HG03175 (cell line): Measurements from ENCODE around the gene GLRX5.

ENCODE experiments used
- ATAC-seq: cut with Tn5 transposase; IDR thresholded peaks from one replicate; pipeline ENCODE4 v1.9.1; 2021; ENCODE audit warnings: mild to moderate bottlenecking, moderate library complexity; ENCODE audit not compliant: unreplicated experiment

GLRX5 gene

GRCh38 chr14:95515596-95516552 lies 19.0 kb upstream of the GLRX5 start:
- ATAC-seq = peak; percentile 81

DNA sequence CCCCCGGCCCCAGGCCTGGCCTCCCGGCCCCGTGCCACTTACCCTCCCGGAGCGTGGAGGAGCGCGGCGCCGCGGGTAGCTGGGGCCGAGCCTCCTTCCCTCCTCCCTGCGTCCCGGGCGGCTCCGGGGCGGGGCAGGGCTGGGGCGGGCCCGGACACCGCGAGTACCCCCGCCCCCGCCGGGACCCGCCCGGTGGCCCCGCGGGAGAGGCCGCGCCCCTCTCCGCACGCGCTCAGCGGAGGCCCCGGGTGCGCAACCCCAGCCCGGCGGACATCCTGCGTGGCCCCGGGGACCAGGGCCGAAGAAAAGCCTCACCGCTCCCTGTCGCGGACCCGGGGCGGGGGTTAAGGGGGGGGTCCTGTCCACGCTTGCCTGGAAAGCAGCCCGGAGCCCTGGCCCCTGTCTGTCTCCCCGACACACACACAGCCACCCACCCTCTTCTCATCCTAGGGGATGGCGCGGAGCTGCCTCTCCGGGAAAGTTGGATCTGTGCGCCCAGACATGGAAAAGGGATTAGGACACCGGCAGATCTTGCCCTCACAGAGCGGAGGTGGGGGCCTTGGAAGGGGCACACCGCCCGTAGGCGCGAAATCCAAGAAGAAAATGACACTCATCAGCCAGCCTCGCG lies 18.2 kb upstream of the GLRX5 start, which contains the start of gene SYNE3:
SYNE3 (minus strand) TSS at position 97 of the 628 bp plus-strand sequence. CDS start 40,829 bp downstream, outside the sequence.
- ATAC-seq = peak; percentile 32

- ATAC-seq = no peak
Observed at GRCh38 chr14:95518045-95518751, 16.7 kb upstream of the GLRX5 start.

DNA sequence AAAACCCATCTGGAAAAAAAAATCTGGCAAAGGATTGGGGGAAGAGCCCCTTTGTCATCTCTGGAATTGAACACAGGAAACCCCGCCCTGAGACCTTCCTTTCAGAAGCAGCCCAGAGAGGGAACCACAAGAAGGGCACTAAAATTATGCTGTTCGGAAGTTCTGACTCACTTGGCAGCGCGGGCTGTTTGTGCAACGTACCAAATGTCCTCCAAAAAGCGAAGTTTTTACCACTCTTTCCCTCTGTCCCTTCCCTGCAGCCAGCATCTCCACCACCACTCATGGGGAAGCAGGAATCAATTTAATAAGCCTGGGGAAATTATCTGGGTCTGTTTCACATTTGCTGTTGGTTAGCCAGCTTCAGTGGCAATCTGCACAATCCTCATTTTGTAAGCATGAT lies 15.2 kb upstream of the GLRX5 start:
- ATAC-seq = no peak

- ATAC-seq = no peak
Observed at GRCh38 chr14:95520346-95520745, 14.5 kb upstream of the GLRX5 start.

DNA sequence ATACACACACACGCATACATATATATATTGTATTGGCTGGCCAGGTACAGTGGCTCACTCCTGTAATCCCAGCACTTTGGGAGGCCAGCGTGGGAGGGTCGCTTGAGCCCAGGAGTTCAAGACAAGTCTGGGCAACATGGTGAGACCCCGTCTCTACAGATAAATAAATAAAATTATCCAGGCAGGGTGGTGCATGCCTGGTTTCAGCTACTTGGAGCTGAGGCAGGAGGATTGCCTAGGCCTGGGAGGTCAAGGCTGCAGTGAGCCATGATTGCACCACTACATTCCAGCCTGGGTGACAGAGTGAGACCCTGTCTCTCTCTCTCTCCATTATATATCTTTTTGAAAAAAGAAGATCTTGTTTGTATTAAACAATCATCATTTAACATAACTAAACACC lies 13.8 kb upstream of the GLRX5 start:
- ATAC-seq = no peak

- ATAC-seq = no peak
Observed at GRCh38 chr14:95522116-95522515, 12.7 kb upstream of the GLRX5 start.

DNA sequence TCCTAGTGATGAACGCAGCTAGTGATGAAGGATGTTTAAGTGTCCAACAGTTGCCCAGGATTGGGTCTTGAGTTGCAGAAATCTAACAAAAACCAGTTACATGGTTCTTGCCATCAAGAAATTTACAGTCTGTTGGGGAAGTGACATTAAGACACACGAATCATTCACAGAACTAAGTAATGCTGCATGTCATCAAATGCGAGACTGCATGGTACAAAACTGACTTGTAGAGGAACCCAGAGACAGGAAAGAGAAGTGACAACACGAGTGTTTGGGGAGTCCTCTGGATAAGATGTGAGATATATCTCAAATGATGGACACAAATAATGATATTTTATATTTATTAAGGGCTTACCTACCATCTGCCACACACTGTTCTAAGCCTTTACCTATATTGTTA lies 12.3 kb upstream of the GLRX5 start:
- no peak for ATAC-seq

- ATAC-seq = no peak
Observed at GRCh38 chr14:95523051-95523814, 11.6 kb upstream of the GLRX5 start.

GRCh38 chr14:95523815-95524448 lies 10.9 kb upstream of the GLRX5 start:
- no peak for ATAC-seq

DNA sequence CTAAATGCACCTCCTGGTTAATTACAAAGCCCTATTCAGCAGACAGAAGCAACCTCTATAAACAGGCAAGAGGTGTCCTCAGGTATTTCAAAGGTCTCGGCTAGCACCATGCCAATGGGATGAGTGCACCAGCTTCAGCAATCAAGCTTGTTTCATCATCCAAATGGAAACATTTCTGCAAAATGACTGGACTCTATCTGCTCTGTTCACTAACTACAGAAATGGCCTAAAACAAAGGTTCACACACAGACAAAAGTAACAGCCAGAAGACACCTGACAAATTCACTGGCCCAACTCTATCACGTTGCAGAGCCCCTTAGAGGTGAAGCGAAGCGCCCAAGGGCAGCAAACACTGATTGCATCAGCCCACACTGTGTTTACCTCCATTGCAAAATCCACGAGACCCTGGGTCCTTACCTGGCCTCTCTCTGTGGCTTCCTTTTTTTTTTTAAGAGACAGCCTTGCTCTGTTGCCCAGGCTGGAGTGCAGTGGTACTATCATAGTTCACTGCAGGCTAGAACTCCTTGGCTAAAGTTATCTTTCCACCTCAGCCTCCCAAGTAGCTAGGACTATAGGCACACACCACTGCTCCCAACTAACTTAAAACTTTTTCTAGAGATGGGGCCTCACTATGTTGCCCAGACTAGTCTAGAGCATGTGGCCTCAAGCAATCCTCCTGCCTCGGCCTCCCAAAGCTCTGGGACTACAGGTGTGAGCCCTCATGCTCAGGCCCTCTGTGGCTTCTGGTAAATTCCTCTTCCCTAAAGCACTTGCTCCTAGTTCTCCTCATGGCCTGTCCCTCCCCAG lies 9.9 kb upstream of the GLRX5 start:
- no peak for ATAC-seq

DNA sequence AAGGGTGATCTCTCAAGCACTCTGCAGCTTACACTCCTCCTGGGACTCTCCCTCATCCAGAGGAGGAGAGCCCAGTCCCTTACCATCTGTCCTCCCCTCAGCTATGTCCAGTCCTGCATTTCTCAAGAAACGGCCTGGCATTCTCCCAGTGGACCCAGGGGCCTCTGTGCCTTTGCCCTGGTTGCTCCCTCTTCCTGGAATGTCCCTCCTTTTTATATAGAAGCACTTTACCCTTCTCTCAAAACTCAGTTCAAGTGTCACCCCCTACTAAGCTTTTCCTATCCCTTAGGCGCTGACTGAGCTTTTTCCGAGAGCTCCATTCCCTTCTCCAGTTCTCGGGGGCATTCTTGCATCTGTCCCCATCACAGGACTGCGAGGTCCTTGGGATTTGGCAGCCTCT lies 8.9 kb upstream of the GLRX5 start:
- ATAC-seq = no peak

DNA sequence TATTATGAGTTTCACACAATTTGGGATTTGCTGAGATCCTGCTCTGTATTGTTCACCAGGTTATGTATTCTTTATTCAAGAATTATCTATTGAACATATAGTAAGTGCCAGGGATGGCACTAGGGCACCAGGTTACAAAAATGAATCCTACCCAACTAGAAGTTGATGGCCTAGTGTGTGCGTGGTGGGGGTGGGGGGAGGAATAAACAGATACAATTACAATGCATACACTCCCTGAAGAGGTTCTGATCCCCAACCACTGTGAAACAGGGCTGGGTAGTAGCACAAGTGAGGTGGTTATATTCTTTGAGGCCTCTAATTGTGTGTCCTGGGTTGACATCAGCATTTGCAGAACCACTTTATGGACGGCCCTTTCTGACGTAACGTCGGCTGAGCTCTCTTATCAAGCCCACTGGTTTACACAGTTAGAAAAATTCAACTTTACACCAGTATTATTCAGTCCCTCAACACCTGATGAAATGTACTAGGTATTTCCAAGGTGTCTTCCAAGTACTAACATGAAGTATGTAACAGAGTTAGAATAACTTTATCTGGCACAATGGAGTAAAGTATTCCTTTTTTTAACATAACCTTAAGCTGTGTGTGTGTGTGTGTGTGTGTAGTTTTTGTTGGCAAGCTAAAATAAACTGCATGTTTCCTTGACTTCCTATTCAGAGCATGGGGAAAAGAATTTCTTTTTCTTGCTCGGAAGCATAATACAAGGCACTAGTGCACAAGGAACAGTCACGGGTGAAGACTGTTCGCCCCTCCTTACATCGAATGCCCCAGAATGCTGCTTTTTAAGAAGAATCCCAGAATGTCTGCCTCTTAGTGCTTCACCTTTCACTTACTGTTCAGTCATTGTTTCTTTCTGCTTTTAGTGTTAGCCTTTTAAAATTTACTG lies 8.1 kb upstream of the GLRX5 start:
- no peak for ATAC-seq

- no peak for ATAC-seq
Observed at GRCh38 chr14:95527387-95528002, 7.4 kb upstream of the GLRX5 start.

DNA sequence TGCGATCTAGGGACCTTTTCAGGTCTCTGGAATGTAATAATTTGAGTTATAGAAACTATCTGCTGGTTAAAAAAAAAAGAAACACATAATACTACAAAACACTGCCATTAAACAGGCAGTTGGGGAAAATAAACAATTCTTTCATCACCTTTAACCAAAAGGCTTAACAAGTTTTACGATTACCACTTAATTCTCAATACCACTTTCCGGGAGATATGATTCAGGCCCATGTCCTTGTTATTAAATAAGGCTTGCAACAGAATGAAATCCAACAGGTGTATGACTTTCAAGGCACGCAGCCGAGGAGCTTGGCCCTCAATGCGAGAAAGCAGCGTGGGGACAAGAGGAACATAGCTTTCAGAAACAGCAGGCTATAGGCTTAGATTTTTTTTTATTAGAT lies 5.6 kb upstream of the GLRX5 start:
- ATAC-seq = no peak

DNA sequence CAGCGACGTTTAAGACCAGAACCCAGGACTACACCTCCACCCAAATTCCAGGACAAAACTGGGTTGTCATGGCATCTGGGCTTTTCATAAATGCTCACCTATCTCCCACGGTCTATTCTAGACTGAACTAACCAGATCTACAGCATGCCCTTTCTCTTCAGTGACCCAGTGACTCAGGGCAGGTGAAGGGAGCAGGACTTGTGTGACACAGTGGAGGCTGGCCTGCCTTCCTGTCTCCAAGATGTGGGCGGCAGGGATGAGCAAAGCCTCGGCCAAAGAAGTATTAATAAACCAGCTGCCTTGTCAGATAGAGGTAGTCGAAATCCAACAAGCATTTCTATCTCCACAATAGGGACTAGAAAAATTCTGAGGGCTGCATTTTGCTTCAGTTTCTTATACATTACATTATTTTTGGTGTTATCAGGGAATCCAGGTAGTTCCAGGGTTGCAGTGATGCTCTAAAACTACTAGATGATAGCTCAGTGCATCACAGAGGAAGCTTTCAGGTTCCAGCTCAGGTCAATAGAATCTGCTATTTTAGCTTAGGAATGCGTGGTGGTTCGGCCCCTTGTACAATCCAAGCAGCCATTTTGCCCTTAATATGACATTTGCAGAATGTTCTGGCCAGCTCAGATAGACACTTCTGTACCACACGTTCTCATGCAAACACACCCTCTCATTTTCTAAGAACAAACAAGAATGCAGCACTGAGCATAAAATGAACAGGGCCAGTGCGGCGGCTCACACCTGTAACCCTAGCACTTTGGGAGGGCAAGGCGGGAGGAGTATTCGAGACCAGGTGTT lies 4.2 kb upstream of the GLRX5 start:
- no peak for ATAC-seq

GRCh38 chr14:95531473-95531872 lies 3.4 kb upstream of the GLRX5 start:
- no peak for ATAC-seq
